Measurements from ENCODE around the gene PDE4D.

Gene PDE4D

GRCh38 chr5:59216841-59217240, 676.7 kb downstream of the PDE4D start:
- TF ChIP-seq REST (IDR thresholded peaks at IDR 0.05; ENCODE audit: insufficient read depth in 1 of 2, low read depth in 2 of 2, low read length in 2 of 2) (no peak), POLR2AphosphoS5 (IDR thresholded peaks at IDR 0.05; ENCODE audit: low read depth, low read length) (no peak), TAF1 (IDR thresholded peaks at IDR 0.05; ENCODE audit: borderline replicate concordance, insufficient read depth, low read length) (no peak), FOXP2 (optimal IDR thresholded peaks at IDR 0.05; ENCODE audit: borderline replicate concordance, extremely low read depth, extremely low read length, insufficient read depth) (no peak), SIN3A (IDR thresholded peaks at IDR 0.05; ENCODE audit: borderline replicate concordance, insufficient read depth, low read length) (no peak)

GRCh38 chr5:59212596-59212995, 680.9 kb downstream of the PDE4D start:
- TF ChIP-seq FOXP2 (optimal IDR thresholded peaks at IDR 0.05; ENCODE audit: borderline replicate concordance, extremely low read depth, extremely low read length, insufficient read depth) (no peak), TAF1 (IDR thresholded peaks at IDR 0.05; ENCODE audit: borderline replicate concordance, insufficient read depth, low read length) (no peak), SIN3A (IDR thresholded peaks at IDR 0.05; ENCODE audit: borderline replicate concordance, insufficient read depth, low read length) (no peak), POLR2AphosphoS5 (IDR thresholded peaks at IDR 0.05; ENCODE audit: low read depth, low read length) (no peak), REST (IDR thresholded peaks at IDR 0.05; ENCODE audit: insufficient read depth in 1 of 2, low read depth in 2 of 2, low read length in 2 of 2) (no peak)

- no peak for TF ChIP-seq FOXP2 (optimal IDR thresholded peaks at IDR 0.05; ENCODE audit: borderline replicate concordance, extremely low read depth, extremely low read length, insufficient read depth)
- TF ChIP-seq SIN3A (IDR thresholded peaks at IDR 0.05; ENCODE audit: borderline replicate concordance, insufficient read depth, low read length), result no peak
- TF ChIP-seq POLR2AphosphoS5 (IDR thresholded peaks at IDR 0.05; ENCODE audit: low read depth, low read length), result no peak
- TF ChIP-seq REST (IDR thresholded peaks at IDR 0.05; ENCODE audit: insufficient read depth in 1 of 2, low read depth in 2 of 2, low read length in 2 of 2), result no peak
- no peak for TF ChIP-seq TAF1 (IDR thresholded peaks at IDR 0.05; ENCODE audit: borderline replicate concordance, insufficient read depth, low read length)
Measured at GRCh38 chr5:59209758-59210359, 683.7 kb downstream of the PDE4D start.

GRCh38 chr5:59208474-59208873, 685.1 kb downstream of the PDE4D start:
- TF ChIP-seq SIN3A (IDR thresholded peaks at IDR 0.05; ENCODE audit: borderline replicate concordance, insufficient read depth, low read length) (no peak), FOXP2 (optimal IDR thresholded peaks at IDR 0.05; ENCODE audit: borderline replicate concordance, extremely low read depth, extremely low read length, insufficient read depth) (no peak), TAF1 (IDR thresholded peaks at IDR 0.05; ENCODE audit: borderline replicate concordance, insufficient read depth, low read length) (no peak), POLR2AphosphoS5 (IDR thresholded peaks at IDR 0.05; ENCODE audit: low read depth, low read length) (no peak), REST (IDR thresholded peaks at IDR 0.05; ENCODE audit: insufficient read depth in 1 of 2, low read depth in 2 of 2, low read length in 2 of 2) (no peak)
